IPS-20b (cell line): Measurements from ENCODE around the gene EML4.

Source experiments
- H3K27ac ChIP-seq: one replicate; pipeline ENCODE4 v1.5.1; 2013; ENCODE audit warnings: low read length
- H3K27me3 ChIP-seq: 2 replicates; pipeline ENCODE4 v1.6.1; 2013; ENCODE audit warnings: mild to moderate bottlenecking, low read length, inconsistent platforms; ENCODE audit not compliant: insufficient read depth
- H3K36me3 ChIP-seq: 2 replicates; pipeline ENCODE4 v1.6.1; 2013; ENCODE audit warnings: low read depth, mild to moderate bottlenecking, inconsistent platforms, low read length, moderate library complexity; ENCODE audit not compliant: insufficient read depth
- H3K4me1 ChIP-seq: 2 replicates; pipeline ENCODE4 v1.6.1; 2013; ENCODE audit warnings: mild to moderate bottlenecking, control low read depth, inconsistent platforms, low read length, moderate library complexity; ENCODE audit not compliant: insufficient read depth
- H3K4me3 ChIP-seq: 2 replicates; pipeline ENCODE4 v1.5.1; 2013; ENCODE audit warnings: mild to moderate bottlenecking, low read length, inconsistent platforms
- H3K9ac ChIP-seq: 2 replicates; pipeline ENCODE4 v1.6.1; 2013; ENCODE audit warnings: low read depth, mild to moderate bottlenecking, inconsistent platforms, low read length, moderate library complexity
- H3K9me3 ChIP-seq: 2 replicates; pipeline ENCODE4 v1.6.1; 2013; ENCODE audit warnings: mild to moderate bottlenecking, low read depth, low read length, inconsistent platforms; ENCODE audit not compliant: insufficient read depth

EML4 gene

GRCh38 chr2:42335514-42336104, 166.5 kb downstream of the EML4 start:
- Histone ChIP-seq H3K36me3 (peaks cover 60% of the 10 kb centered on the region), H3K4me1 (no peaks in the 10 kb centered on the region), H3K9ac (no peak overlapping the region), H3K9me3 (no peaks in the 10 kb centered on the region), H3K27me3 (no peaks in the 10 kb centered on the region), H3K27ac (no peak overlapping the region), H3K4me3 (no peak overlapping the region)

- Histone ChIP-seq H3K4me3 (no peak overlapping the region), H3K27me3 (no peaks in the 10 kb centered on the region), H3K4me1 (no peaks in the 10 kb centered on the region), H3K9me3 (no peaks in the 10 kb centered on the region), H3K9ac (no peak overlapping the region), H3K27ac (no peak overlapping the region), H3K36me3 (peaks cover 52% of the 10 kb centered on the region)
Observed at GRCh38 chr2:42336361-42336965, 167.3 kb downstream of the EML4 start.

GRCh38 chr2:42337356-42337820, 168.2 kb downstream of the EML4 start:
- Histone ChIP-seq H3K4me1 (no peaks in the 10 kb centered on the region), H3K9ac (no peak overlapping the region), H3K27me3 (no peaks in the 10 kb centered on the region), H3K36me3 (peaks cover 42% of the 10 kb centered on the region), H3K9me3 (no peaks in the 10 kb centered on the region), H3K27ac (no peak overlapping the region), H3K4me3 (no peak overlapping the region)

- H3K27me3 ChIP-seq, result no peaks in the 10 kb centered on the region
- H3K36me3 ChIP-seq, result peaks cover 36% of the 10 kb centered on the region
- H3K27ac ChIP-seq, result no peak overlapping the region
- no peaks in the 10 kb centered on the region for H3K4me1 ChIP-seq
- H3K4me3 ChIP-seq, result no peak overlapping the region
- no peak overlapping the region for H3K9ac ChIP-seq
- no peaks in the 10 kb centered on the region for H3K9me3 ChIP-seq
Observed at GRCh38 chr2:42337846-42338566, 168.9 kb downstream of the EML4 start.

GRCh38 chr2:42338567-42339190, 169.5 kb downstream of the EML4 start:
- no peak overlapping the region for H3K9ac ChIP-seq
- no peaks in the 10 kb centered on the region for H3K27me3 ChIP-seq
- H3K9me3 ChIP-seq, result no peaks in the 10 kb centered on the region
- no peaks in the 10 kb centered on the region for H3K4me1 ChIP-seq
- H3K4me3 ChIP-seq, result no peak overlapping the region
- peaks cover 29% of the 10 kb centered on the region; the same call in 1 of the 2 replicates for H3K36me3 ChIP-seq
- no peak overlapping the region for H3K27ac ChIP-seq

GRCh38 chr2:42339191-42339912, 170.2 kb downstream of the EML4 start:
- Histone ChIP-seq H3K4me1 (no peaks in the 10 kb centered on the region), H3K9ac (no peak overlapping the region), H3K27ac (no peak overlapping the region), H3K27me3 (no peaks in the 10 kb centered on the region), H3K9me3 (no peaks in the 10 kb centered on the region), H3K36me3 (peaks cover 23% of the 10 kb centered on the region; the same call in 1 of the 2 replicates), H3K4me3 (no peak overlapping the region)

GRCh38 chr2:42340045-42340937, 171.1 kb downstream of the EML4 start:
- no peak overlapping the region for H3K9ac ChIP-seq
- no peaks in the 10 kb centered on the region for H3K27me3 ChIP-seq
- H3K4me3 ChIP-seq, result no peak overlapping the region
- no peaks in the 10 kb centered on the region for H3K9me3 ChIP-seq
- H3K36me3 ChIP-seq, result peaks cover 23% of the 10 kb centered on the region; the same call in 1 of the 2 replicates
- H3K4me1 ChIP-seq, result no peaks in the 10 kb centered on the region
- no peak overlapping the region for H3K27ac ChIP-seq

- no peak overlapping the region for H3K4me3 ChIP-seq
- no peaks in the 10 kb centered on the region for H3K9me3 ChIP-seq
- H3K4me1 ChIP-seq, result no peaks in the 10 kb centered on the region
- H3K36me3 ChIP-seq, result peaks cover 23% of the 10 kb centered on the region; the same call in 1 of the 2 replicates
- no peaks in the 10 kb centered on the region for H3K27me3 ChIP-seq
- H3K27ac ChIP-seq, result no peak overlapping the region
- no peak overlapping the region for H3K9ac ChIP-seq
Observed at GRCh38 chr2:42340938-42341636, 171.9 kb downstream of the EML4 start.

- Histone ChIP-seq H3K4me1 (no peaks in the 10 kb centered on the region), H3K27ac (no peak overlapping the region), H3K9ac (peak overlapping the region; percentile 41; the same call in 1 of the 2 replicates), H3K4me3 (no peak overlapping the region), H3K27me3 (no peaks in the 10 kb centered on the region), H3K9me3 (no peaks in the 10 kb centered on the region), H3K36me3 (peaks cover 18% of the 10 kb centered on the region; the same call in 1 of the 2 replicates)
Observed at GRCh38 chr2:42342061-42342794, 173.1 kb downstream of the EML4 start.

GRCh38 chr2:42342795-42343241, 173.7 kb downstream of the EML4 start:
- no peak overlapping the region; the same call in 1 of the 2 replicates for H3K9ac ChIP-seq
- no peaks in the 10 kb centered on the region for H3K4me1 ChIP-seq
- no peaks in the 10 kb centered on the region for H3K27me3 ChIP-seq
- no peak overlapping the region for H3K4me3 ChIP-seq
- no peak overlapping the region for H3K27ac ChIP-seq
- H3K9me3 ChIP-seq, result no peaks in the 10 kb centered on the region
- H3K36me3 ChIP-seq, result peaks cover 17% of the 10 kb centered on the region; the same call in 1 of the 2 replicates
